Epithelial cell of proximal tubule (primary cell): ENCODE measurements around the gene BMERB1. TPM values are rescaled to one million over a fixed set of nuclear protein-coding genes. Genes with fewer than 3 reads are reported as not detected.

ENCODE experiments used
- DNase-seq: peaks from one replicate; pipeline ENCODE4 v3.0.0-alpha.2; 2011; ENCODE audit warnings: low read depth
- H3K4me3 ChIP-seq: 2 replicates; pipeline ENCODE4 v1.5.1; 2011; ENCODE audit warnings: low read depth, mild to moderate bottlenecking, low read length
- CTCF ChIP-seq: conservative IDR thresholded peaks from 2 replicates; pipeline ENCODE4 v1.5.1; 2012; ENCODE audit warnings: low read depth, mild to moderate bottlenecking, low read length
- total RNA-seq: library from RNA; depleted of rRNA; stranded (reverse); fragments of >200 nt; gene quantifications from 2 replicates; pipeline ENCODE4 v1.2.3, GENCODE V29; 2015

BMERB1 gene
- total RNA-seq, 1 donor from 2014 or later, result 15.8 TPM

- TF ChIP-seq CTCF, result no peak
These were observed 152.3 kb downstream of the BMERB1 start for GRCh38 chr16:15586716-15587115.

GRCh38 chr16:15587152-15587825 lies 152.9 kb downstream of the BMERB1 start:
- TF ChIP-seq CTCF, result no peak
- no peak overlapping the region for H3K4me3 ChIP-seq
- no peak for DNase-seq

More at GRCh38 chr16:15586716-15587115, 152.3 kb downstream of the BMERB1 start:
- no peak overlapping the region for H3K4me3 ChIP-seq
- DNase-seq, result no peak

- H3K4me3 ChIP-seq, result no peak overlapping the region
- DNase-seq, result no peak
- TF ChIP-seq CTCF, result no peak
These were observed 157.9 kb downstream of the BMERB1 start for GRCh38 chr16:15592324-15592723.

GRCh38 chr16:15593235-15593634 lies 158.8 kb downstream of the BMERB1 start:
- DNase-seq, result no peak
- TF ChIP-seq CTCF, result no peak
- H3K4me3 ChIP-seq, result no peak overlapping the region

- no peak for TF ChIP-seq CTCF
- no peak for DNase-seq
- no peak overlapping the region for H3K4me3 ChIP-seq
These were observed 160.4 kb downstream of the BMERB1 start for GRCh38 chr16:15594711-15595320.

GRCh38 chr16:15597135-15597534 lies 162.7 kb downstream of the BMERB1 start:
- no peak overlapping the region for H3K4me3 ChIP-seq
- DNase-seq, result no peak
- TF ChIP-seq CTCF, result no peak
